ENCODE measurements around the gene ADD3. TPM values are rescaled to one million over a fixed set of nuclear protein-coding genes. Genes with fewer than 3 reads are reported as not detected.

Gene ADD3
- total RNA-seq, 1 donor from 2014 or later, result 128 TPM

DNA sequence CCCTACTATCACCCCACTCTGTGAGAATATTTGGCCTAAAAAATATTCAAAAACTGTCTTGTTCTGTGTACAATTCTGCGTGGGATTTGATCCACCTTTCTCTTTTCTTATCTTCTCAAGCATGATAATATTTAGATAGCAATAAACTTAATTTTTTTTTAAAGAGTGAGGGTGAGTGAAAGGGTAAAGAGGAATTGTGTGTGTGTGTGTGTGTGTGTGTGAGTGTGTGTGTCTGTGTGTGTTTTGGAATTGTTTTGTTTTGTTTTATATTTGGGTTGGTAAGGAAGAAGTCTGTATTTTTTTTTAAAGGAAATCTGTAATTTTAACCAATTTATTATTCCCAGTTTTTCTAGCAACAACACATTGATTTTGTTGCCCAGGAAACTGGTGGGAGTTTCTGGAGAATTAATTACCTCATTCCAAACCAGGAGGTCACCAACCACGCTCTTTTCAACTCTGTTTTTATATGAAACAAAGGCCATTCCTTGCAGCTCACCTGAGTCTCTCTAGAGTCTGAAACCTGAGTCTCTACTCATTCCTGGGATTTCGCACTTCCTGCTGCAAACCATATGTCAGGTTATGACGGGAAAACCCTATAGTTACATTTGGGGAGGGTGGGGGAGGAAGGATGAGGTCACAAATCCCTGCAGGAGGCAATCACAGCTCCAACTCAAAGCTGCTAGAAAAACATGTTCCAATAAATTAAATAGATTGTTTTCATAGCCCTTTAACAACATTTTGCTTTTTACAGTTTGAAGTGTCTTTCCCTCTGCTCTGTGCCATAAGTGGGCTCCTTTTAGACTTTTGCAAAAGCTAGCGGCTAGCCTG is 46.4 kb upstream of the ADD3 start:
- peaks cover 80% of the 10 kb centered on the region for H3K4me1 Mint-ChIP-seq (ENCODE audit: unreplicated experiment)
- no peak for DNase-seq (ENCODE audit: extremely low spot score, unreplicated experiment)
- peaks cover 3% of the 10 kb centered on the region for H3K9me3 Mint-ChIP-seq (ENCODE audit: unreplicated experiment)
- no peaks in the 10 kb centered on the region for H3K27me3 Mint-ChIP-seq (ENCODE audit: unreplicated experiment)
- H3K4me3 Mint-ChIP-seq (ENCODE audit: unreplicated experiment), result no peak overlapping the region
- H3K36me3 Mint-ChIP-seq (ENCODE audit: unreplicated experiment), result no peaks in the 10 kb centered on the region
- TF ChIP-seq, protein P1, sequence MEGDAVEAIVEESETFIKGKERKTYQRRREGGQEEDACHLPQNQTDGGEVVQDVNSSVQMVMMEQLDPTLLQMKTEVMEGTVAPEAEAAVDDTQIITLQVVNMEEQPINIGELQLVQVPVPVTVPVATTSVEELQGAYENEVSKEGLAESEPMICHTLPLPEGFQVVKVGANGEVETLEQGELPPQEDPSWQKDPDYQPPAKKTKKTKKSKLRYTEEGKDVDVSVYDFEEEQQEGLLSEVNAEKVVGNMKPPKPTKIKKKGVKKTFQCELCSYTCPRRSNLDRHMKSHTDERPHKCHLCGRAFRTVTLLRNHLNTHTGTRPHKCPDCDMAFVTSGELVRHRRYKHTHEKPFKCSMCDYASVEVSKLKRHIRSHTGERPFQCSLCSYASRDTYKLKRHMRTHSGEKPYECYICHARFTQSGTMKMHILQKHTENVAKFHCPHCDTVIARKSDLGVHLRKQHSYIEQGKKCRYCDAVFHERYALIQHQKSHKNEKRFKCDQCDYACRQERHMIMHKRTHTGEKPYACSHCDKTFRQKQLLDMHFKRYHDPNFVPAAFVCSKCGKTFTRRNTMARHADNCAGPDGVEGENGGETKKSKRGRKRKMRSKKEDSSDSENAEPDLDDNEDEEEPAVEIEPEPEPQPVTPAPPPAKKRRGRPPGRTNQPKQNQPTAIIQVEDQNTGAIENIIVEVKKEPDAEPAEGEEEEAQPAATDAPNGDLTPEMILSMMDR (IDR thresholded peaks at IDR 0.05), result no peak
- peak overlapping the region; percentile 90 for H3K27ac Mint-ChIP-seq (ENCODE audit: unreplicated experiment)

DNA sequence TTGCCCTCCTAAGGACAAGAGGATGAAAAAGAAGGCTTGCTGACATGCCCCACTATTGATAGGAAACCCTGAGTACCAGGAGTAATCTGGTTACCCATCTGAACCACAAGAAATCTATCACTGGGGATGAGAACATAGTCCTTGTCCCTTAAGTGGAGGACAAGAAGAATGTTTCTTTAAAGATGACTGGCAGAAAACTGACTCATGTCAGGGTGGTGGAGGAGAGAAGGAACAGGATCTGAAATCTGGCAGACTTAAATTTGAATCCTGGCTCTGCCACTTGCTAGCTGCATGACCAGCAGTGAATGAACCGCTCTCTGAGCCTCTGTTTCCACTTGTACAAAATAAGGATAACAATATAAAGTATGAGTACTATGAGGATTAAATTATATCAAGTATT is 45.5 kb upstream of the ADD3 start:
- no peak overlapping the region for H3K4me3 Mint-ChIP-seq (ENCODE audit: unreplicated experiment)
- H3K9me3 Mint-ChIP-seq (ENCODE audit: unreplicated experiment), result no peaks in the 10 kb centered on the region
- no peaks in the 10 kb centered on the region for H3K36me3 Mint-ChIP-seq (ENCODE audit: unreplicated experiment)
- peak overlapping the region; percentile 90 for H3K27ac Mint-ChIP-seq (ENCODE audit: unreplicated experiment)
- H3K4me1 Mint-ChIP-seq (ENCODE audit: unreplicated experiment), result peaks cover 89% of the 10 kb centered on the region
- H3K27me3 Mint-ChIP-seq (ENCODE audit: unreplicated experiment), result no peaks in the 10 kb centered on the region
- TF ChIP-seq, protein P1 (IDR thresholded peaks at IDR 0.05), result no peak
- no peak for DNase-seq (ENCODE audit: extremely low spot score, unreplicated experiment)

GRCh38 chr10:109963439-109963838 is 44.3 kb upstream of the ADD3 start:
- H3K36me3 Mint-ChIP-seq (ENCODE audit: unreplicated experiment), result no peaks in the 10 kb centered on the region
- H3K27me3 Mint-ChIP-seq (ENCODE audit: unreplicated experiment), result no peaks in the 10 kb centered on the region
- H3K4me1 Mint-ChIP-seq (ENCODE audit: unreplicated experiment), result peaks cover 94% of the 10 kb centered on the region
- DNase-seq (ENCODE audit: extremely low spot score, unreplicated experiment), result no peak
- no peak overlapping the region for H3K4me3 Mint-ChIP-seq (ENCODE audit: unreplicated experiment)
- H3K27ac Mint-ChIP-seq (ENCODE audit: unreplicated experiment), result peak overlapping the region; percentile 90
- TF ChIP-seq, protein P1 (IDR thresholded peaks at IDR 0.05), result no peak
- no peaks in the 10 kb centered on the region for H3K9me3 Mint-ChIP-seq (ENCODE audit: unreplicated experiment)

- Mint-ChIP-seq H3K4me3 (ENCODE audit: unreplicated experiment) (no peak overlapping the region), H3K9me3 (ENCODE audit: unreplicated experiment) (no peaks in the 10 kb centered on the region), H3K36me3 (ENCODE audit: unreplicated experiment) (no peaks in the 10 kb centered on the region), H3K4me1 (ENCODE audit: unreplicated experiment) (peaks cover 91% of the 10 kb centered on the region), H3K27me3 (ENCODE audit: unreplicated experiment) (no peaks in the 10 kb centered on the region), H3K27ac (ENCODE audit: unreplicated experiment) (no peak overlapping the region)
- no peak for DNase-seq (ENCODE audit: extremely low spot score, unreplicated experiment)
- TF ChIP-seq, protein P1 (IDR thresholded peaks at IDR 0.05), result no peak
Measured at GRCh38 chr10:109964318-109964717, 43.5 kb upstream of the ADD3 start.

- TF ChIP-seq, protein P1 (IDR thresholded peaks at IDR 0.05), result no peak
- Mint-ChIP-seq H3K4me1 (ENCODE audit: unreplicated experiment) (peaks cover 68% of the 10 kb centered on the region), H3K27me3 (ENCODE audit: unreplicated experiment) (no peaks in the 10 kb centered on the region), H3K4me3 (ENCODE audit: unreplicated experiment) (peak overlapping the region; percentile 48), H3K36me3 (ENCODE audit: unreplicated experiment) (no peaks in the 10 kb centered on the region), H3K9me3 (ENCODE audit: unreplicated experiment) (no peaks in the 10 kb centered on the region), H3K27ac (ENCODE audit: unreplicated experiment) (peak overlapping the region; percentile 90)
- DNase-seq (ENCODE audit: extremely low spot score, unreplicated experiment), result no peak
Measured at GRCh38 chr10:109966961-109967738, 40.6 kb upstream of the ADD3 start.

All from osteocyte (in vitro differentiated cells).